GM21447 (cell line): ENCODE results near the gene KLHL17.

Experiments used
- ATAC-seq: cut with Tn5 transposase; IDR thresholded peaks from one replicate; pipeline ENCODE4 v1.9.1; 2021; ENCODE audit not compliant: unreplicated experiment

The KLHL17 gene

GRCh38 chr1:1013922-1014648, 53.7 kb downstream of the KLHL17 start:
- peak; percentile 29 for ATAC-seq

GRCh38 chr1:1014799-1015681, 54.7 kb downstream of the KLHL17 start:
- no peak for ATAC-seq
